SU-DHL-6 (cell line): Measurements from ENCODE around the gene PVALEF.

Source experiments
- H2AFZ ChIP-seq: fragments of 200-600 bp; sonication (generic); 2 replicates; pipeline ENCODE4 v1.6.1; 2014; ENCODE audit warnings: low read depth, mild to moderate bottlenecking, moderate library complexity, mixed read lengths, antibody characterized with exemption, low read length; ENCODE audit not compliant: severe bottlenecking
- H3F3A ChIP-seq: fragments of 200-600 bp; shearing (Covaris generic); 2 replicates; pipeline ENCODE4 v1.6.0; 2016; ENCODE audit warnings: antibody characterized with exemption, mild to moderate bottlenecking; ENCODE audit not compliant: insufficient read depth
- H3K27ac ChIP-seq: fragments of 200-600 bp; sonication (generic); 2 replicates; pipeline ENCODE4 v1.5.1; 2016; ENCODE audit warnings: low read depth, mild to moderate bottlenecking, low read length, moderate library complexity, mixed read lengths
- H3K27me3 ChIP-seq: fragments of 200-600 bp; sonication (generic), shearing (Covaris generic); 2 replicates; pipeline ENCODE4 v1.6.0; 2014; ENCODE audit warnings: mild to moderate bottlenecking, low read length
- H3K36me3 ChIP-seq: fragments of 200-600 bp; sonication (generic); 2 replicates; pipeline ENCODE4 v1.6.1; 2014; ENCODE audit warnings: mild to moderate bottlenecking, low read length, mixed read lengths
- H3K4me2 ChIP-seq: fragments of 300-600, 200-600 bp; shearing (Covaris generic), sonication (generic); 2 replicates; pipeline ENCODE4 v1.6.0; 2014; ENCODE audit warnings: low read length, low read depth, mild to moderate bottlenecking; ENCODE audit not compliant: poor library complexity, severe bottlenecking
- H3K4me3 ChIP-seq: fragments of 200-600 bp; sonication (generic); 2 replicates; pipeline ENCODE4 v1.5.1; 2014; ENCODE audit warnings: antibody characterized with exemption, low read length, mild to moderate bottlenecking, mixed read lengths; ENCODE audit not compliant: insufficient read depth, poor library complexity, severe bottlenecking
- H3K79me2 ChIP-seq: fragments of 200-600 bp; sonication (generic); 2 replicates; pipeline ENCODE4 v1.6.1; 2014; ENCODE audit warnings: mild to moderate bottlenecking, low read length, moderate library complexity; ENCODE audit not compliant: insufficient read depth
- H3K9ac ChIP-seq: fragments of 200-600 bp; sonication (generic); 2 replicates; pipeline ENCODE4 v1.7.0; 2014; ENCODE audit warnings: mild to moderate bottlenecking, low read length
- H3K9me2 ChIP-seq: fragments of 200-600 bp; sonication (generic); replicated peaks from 2 replicates; pipeline ENCODE4 v1.6.1; 2014; ENCODE audit warnings: low read length; ENCODE audit not compliant: insufficient read depth
- H3K9me3 ChIP-seq: fragments of 200-600 bp; sonication (generic); 2 replicates; pipeline ENCODE4 v1.6.1; 2014; ENCODE audit warnings: low read length, mixed read lengths; ENCODE audit not compliant: insufficient read depth
- H4K20me1 ChIP-seq: fragments of 200-600 bp; sonication (generic); 2 replicates; pipeline ENCODE4 v1.6.1; 2014; ENCODE audit warnings: low read depth, mild to moderate bottlenecking, antibody characterized with exemption, low read length, moderate library complexity, mixed read lengths
- CTCF ChIP-seq: fragments of 200-600 bp; sonication (generic); IDR thresholded peaks from one replicate; pipeline ENCODE4 v1.5.1; 2017; ENCODE audit warnings: antibody characterized with exemption, mild to moderate bottlenecking, low read length, moderate library complexity; ENCODE audit not compliant: insufficient read depth, poor library complexity, severe bottlenecking
- EZH2phosphoT487 ChIP-seq: fragments of 200-600 bp; sonication (generic), shearing (Covaris generic); conservative IDR thresholded peaks from 2 replicates; pipeline ENCODE4 v1.6.1; 2018; ENCODE audit warnings: mild to moderate bottlenecking, antibody characterized with exemption, low read length, moderate library complexity, mixed read lengths

PVALEF gene

GRCh38 chr17:81219476-81220180 lies 54.3 kb downstream of the PVALEF start:
- Histone ChIP-seq H3K27ac (no peak overlapping the region), H4K20me1 (no peaks in the 10 kb centered on the region), H3F3A (0 out of 2 replicates have a peak, but pooled peaks cover 3% of the 10 kb centered on the region), H3K79me2 (peaks cover 3% of the 10 kb centered on the region; the same call in 1 of the 2 replicates), H3K4me2 (no peak overlapping the region), H3K36me3 (no peaks in the 10 kb centered on the region), H3K9ac (no peak overlapping the region), H3K27me3 (no peaks in the 10 kb centered on the region), H3K9me2 (no peaks in the 10 kb centered on the region), H2AFZ (no peak overlapping the region), H3K9me3 (no peaks in the 10 kb centered on the region), H3K4me3 (no peak overlapping the region)
- no peak for TF ChIP-seq CTCF
- TF ChIP-seq EZH2phosphoT487, result no peak

GRCh38 chr17:81221371-81221841 lies 56.1 kb downstream of the PVALEF start:
- peak overlapping the region; percentile 65 for H3K4me2 ChIP-seq
- H3F3A ChIP-seq, result 0 out of 2 replicates have a peak, but pooled peaks cover 3% of the 10 kb centered on the region
- H3K4me3 ChIP-seq, result no peak overlapping the region
- no peaks in the 10 kb centered on the region for H3K9me3 ChIP-seq
- H3K79me2 ChIP-seq, result peaks cover 3% of the 10 kb centered on the region; the same call in 1 of the 2 replicates
- H2AFZ ChIP-seq, result no peak overlapping the region
- no peak overlapping the region for H3K27ac ChIP-seq
- H3K27me3 ChIP-seq, result no peaks in the 10 kb centered on the region
- no peaks in the 10 kb centered on the region for H3K36me3 ChIP-seq
- no peaks in the 10 kb centered on the region for H3K9me2 ChIP-seq
- no peaks in the 10 kb centered on the region for H4K20me1 ChIP-seq
- H3K9ac ChIP-seq, result peak overlapping the region; percentile 82
- TF ChIP-seq EZH2phosphoT487 (no peak), CTCF (no peak)

GRCh38 chr17:81221842-81222619 lies 56.7 kb downstream of the PVALEF start:
- no peaks in the 10 kb centered on the region for H4K20me1 ChIP-seq
- H3K9ac ChIP-seq, result peak overlapping the region; percentile 82
- H3K9me2 ChIP-seq, result no peaks in the 10 kb centered on the region
- H3F3A ChIP-seq, result 0 out of 2 replicates have a peak, but pooled peaks cover 3% of the 10 kb centered on the region
- H2AFZ ChIP-seq, result peak overlapping the region; percentile 93
- no peaks in the 10 kb centered on the region for H3K27me3 ChIP-seq
- no peaks in the 10 kb centered on the region for H3K9me3 ChIP-seq
- H3K4me2 ChIP-seq, result peak overlapping the region; percentile 65
- H3K79me2 ChIP-seq, result peaks cover 3% of the 10 kb centered on the region; the same call in 1 of the 2 replicates
- H3K27ac ChIP-seq, result no peak overlapping the region
- TF ChIP-seq CTCF (no peak), EZH2phosphoT487 (no peak)
- H3K4me3 ChIP-seq, result peak overlapping the region; percentile 81
- no peaks in the 10 kb centered on the region for H3K36me3 ChIP-seq
